Small intestine (tissue), 7 donors: ENCODE measurements around the gene ANKAR. TPM values are rescaled to one million over a fixed set of nuclear protein-coding genes. Genes with fewer than 3 reads are reported as not detected.
"Not testable (repeated sequence)": the region's sequence is repeated elsewhere in the genome, so short reads cannot be mapped to it uniquely, and the experiment has no call there.

Experiments used
- DNase-seq, 2 donors: peaks; one replicate each; pipeline versions ENCODE4 v3.0.0 to v3.0.0-alpha.2; 2013
- FAIRE-seq: peaks from 2 replicates; lab custom pipeline; 2012; peaks lifted over from hg19 to GRCh38; lab: Jason Lieb, UNC
- H3K27ac ChIP-seq, 3 donors: one replicate each; pipeline ENCODE4 v1.5.1; 2013; ENCODE audit warnings: low read length in 2 of 3, mild to moderate bottlenecking in 2 of 3, control low read depth in 1 of 3, inconsistent platforms in 1 of 3, low read depth in 1 of 3, moderate library complexity in 1 of 3
- H3K27me3 ChIP-seq, 3 donors: one replicate each; pipeline ENCODE4 v1.6.1; 2013; ENCODE audit warnings: low read length in 3 of 3, inconsistent platforms in 1 of 3; ENCODE audit not compliant: control insufficient read depth in 3 of 3, insufficient read depth in 3 of 3
- H3K36me3 ChIP-seq, 3 donors: one replicate each; pipeline ENCODE4 v1.6.1; 2013; ENCODE audit warnings: low read length in 3 of 3, inconsistent platforms in 1 of 3, low read depth in 1 of 3, mild to moderate bottlenecking in 1 of 3, moderate library complexity in 1 of 3; ENCODE audit not compliant: control insufficient read depth in 3 of 3, insufficient read depth in 2 of 3
- H3K4me1 ChIP-seq, 3 donors: one replicate each; pipeline ENCODE4 v1.6.1; 2013; ENCODE audit warnings: low read length in 2 of 3, inconsistent platforms in 1 of 3, low read depth in 1 of 3, mild to moderate bottlenecking in 1 of 3, moderate library complexity in 1 of 3; ENCODE audit not compliant: control insufficient read depth in 3 of 3, insufficient read depth in 2 of 3
- H3K4me3 ChIP-seq, 3 donors: one replicate each; pipeline ENCODE4 v1.5.1; 2013; ENCODE audit warnings: low read length in 3 of 3, control low read depth in 1 of 3, inconsistent platforms in 1 of 3, low read depth in 1 of 3, mild to moderate bottlenecking in 1 of 3, moderate library complexity in 1 of 3
- H3K9me3 ChIP-seq, 2 donors: one replicate each; pipeline ENCODE4 v1.6.1; 2013; ENCODE audit warnings: low read depth in 1 of 2, low read length in 1 of 2; ENCODE audit not compliant: control insufficient read depth in 2 of 2, insufficient read depth in 1 of 2
- WGBS, 3 donors: extraction: QIAGEN DNeasy Blood & Tissue Kit; methylation state at CpG; one replicate each; pipeline ENCODE4 v1.1.7; 2013; 5-methylcytosine and 5-hydroxymethylcytosine counted together
- polyA plus RNA-seq, 4 donors: library from polyadenylated mRNA; stranded (reverse) in 3 of 4; unstranded in 1 of 4; fragments of 200-250 nt in 3 of 4; fragments of 120-200 nt in 1 of 4; gene quantifications; one replicate each; pipeline versions ENCODE4 v1.2.1 to v1.2.3, GENCODE V29; 2013
- donor health status: healthy with polysubstance abuse.
- donor health status: control.
- donor health status: control.
- donor health status: Bipolar disorder and iron deficiency.
- donor health status: healthy.

ANKAR gene
- polyA plus RNA-seq, 4 donors: 0.45 to 8.1 (median 1.2) TPM

GRCh38 chr2:189709501-189710221 is 35.2 kb downstream of the ANKAR start:
- H3K9me3 ChIP-seq: peaks cover 0 to 11% of the 10 kb centered on the region in 2 donors
- 93 to 96% (median 93%) methylated on average over 5 of the region's 5 CpGs for WGBS, 3 donors
- H3K27me3 ChIP-seq: no peaks in the 10 kb centered on the region
- H3K27ac ChIP-seq: no peak overlapping the region
- no peak overlapping the region for H3K4me3 ChIP-seq
- peaks cover 0 to 6% (median 0%) of the 10 kb centered on the region in 3 donors for H3K36me3 ChIP-seq
- FAIRE-seq (no peak), DNase-seq (no peak)
- H3K4me1 ChIP-seq: no peaks in the 10 kb centered on the region

- not testable (repeated sequence) for H3K4me1 ChIP-seq, H3K27ac ChIP-seq, H3K27me3 ChIP-seq, DNase-seq, H3K36me3 ChIP-seq, H3K9me3 ChIP-seq, FAIRE-seq, H3K4me3 ChIP-seq
- 86 to 100% (median 93%) methylated on average over 1 of the region's 1 CpG for WGBS, 3 donors
Measured at GRCh38 chr2:189717593-189717992, 43.1 kb downstream of the ANKAR start.

GRCh38 chr2:189719571-189719970 is 45.1 kb downstream of the ANKAR start:
- FAIRE-seq (no peak), DNase-seq (no peak)
- H3K27ac ChIP-seq: no peak overlapping the region
- WGBS, 3 donors: 90 to 94% (median 93%) methylated on average over 4 of the region's 4 CpGs
- no peaks in the 10 kb centered on the region for H3K4me1 ChIP-seq
- no peak overlapping the region for H3K4me3 ChIP-seq
- no peaks in the 10 kb centered on the region for H3K27me3 ChIP-seq
- peaks cover 0 to 2% of the 10 kb centered on the region in 2 donors for H3K9me3 ChIP-seq
- no peaks in the 10 kb centered on the region for H3K36me3 ChIP-seq

GRCh38 chr2:189723192-189723591 is 48.7 kb downstream of the ANKAR start:
- H3K9me3 ChIP-seq: no peaks in the 10 kb centered on the region
- no peaks in the 10 kb centered on the region for H3K4me1 ChIP-seq
- FAIRE-seq (no peak), DNase-seq (no peak)
- no peak overlapping the region for H3K27ac ChIP-seq
- no peak overlapping the region for H3K4me3 ChIP-seq
- H3K36me3 ChIP-seq: no peaks in the 10 kb centered on the region
- no peaks in the 10 kb centered on the region for H3K27me3 ChIP-seq

Other genes starting within 250 kb of the ANKAR start
- 10 to 100 TPM; 11.6 to 37.5 (median 15.6) TPM for gene WDR75, start 233.2 kb upstream of the ANKAR start, polyA plus RNA-seq
- gene SLC40A1, start 93.9 kb upstream of the ANKAR start, polyA plus RNA-seq: 100 to 1,000 TPM in 2 of 4 donors, 10 to 100 TPM in 2; 72.6 to 527 (median 154) TPM
- 10 to 100 TPM; 27.5 to 38.2 (median 34.0) TPM for gene ASNSD1, start 13.2 kb upstream of the ANKAR start, polyA plus RNA-seq
- gene OSGEPL1, start 88.1 kb downstream of the ANKAR start, polyA plus RNA-seq: 10 to 100 TPM in 1 of 4 donors, 1 to 10 TPM in 2, under 1 TPM in 1; 0.67 to 11.3 (median 3.1) TPM
- gene ORMDL1, start 109.7 kb downstream of the ANKAR start, polyA plus RNA-seq: 10 to 100 TPM; 44.8 to 81.8 (median 57.5) TPM
- gene PMS1, start 109.8 kb downstream of the ANKAR start, polyA plus RNA-seq: 10 to 100 TPM in 1 of 4 donors, 1 to 10 TPM in 3; 2.4 to 13.5 (median 8.7) TPM